NCI-H69 (cell line): ENCODE measurements around the gene RNF31.
A peak's percentile ranks its signal among the peaks of the same experiment; 100 is the strongest.

Source experiments
- DNase-seq: peaks from one replicate; lab custom pipeline; 2025; lab: John Stamatoyannopoulos, UW

RNF31 gene

GRCh38 chr14:24116128-24116814 is 31.0 kb upstream of the RNF31 start:
- no peak for DNase-seq

DNA sequence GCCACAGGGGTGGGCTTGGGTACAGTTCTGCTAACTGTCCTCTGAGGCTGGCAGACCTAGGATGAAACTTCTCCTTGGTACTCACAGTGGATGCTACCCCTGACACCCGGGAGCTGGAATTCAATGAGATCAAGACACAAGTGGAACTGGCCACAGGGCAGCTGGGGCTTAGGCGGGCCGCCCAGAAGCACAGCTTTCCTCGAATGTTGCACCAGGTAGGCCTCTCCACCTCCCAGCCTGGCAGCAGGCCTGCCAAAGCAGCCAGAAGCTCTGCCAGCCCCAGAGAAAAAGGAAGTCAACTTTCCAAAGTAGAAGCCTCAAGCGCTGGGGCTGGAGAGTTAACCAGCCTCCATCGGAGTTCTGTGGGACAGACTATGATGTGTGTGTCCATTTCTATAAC is 30.1 kb upstream of the RNF31 start:
- no peak for DNase-seq

DNA sequence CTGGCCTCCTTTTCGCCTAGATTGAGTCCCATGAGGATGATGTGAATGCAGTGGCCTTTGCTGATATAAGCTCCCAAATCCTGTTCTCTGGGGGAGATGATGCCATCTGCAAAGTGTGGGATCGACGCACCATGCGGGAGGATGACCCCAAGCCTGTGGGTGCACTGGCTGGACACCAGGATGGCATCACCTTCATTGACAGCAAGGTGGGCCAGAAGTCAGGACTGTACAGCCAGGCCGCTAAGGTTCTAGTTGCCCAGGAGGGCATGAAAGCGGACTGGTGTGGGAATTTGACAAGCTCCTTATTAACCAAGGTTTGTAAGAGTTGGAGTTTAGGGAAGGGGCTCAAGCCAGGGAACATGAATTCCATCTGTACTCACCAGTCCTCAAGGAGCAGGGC is 27.6 kb upstream of the RNF31 start:
- DNase-seq: no peak

- DNase-seq: no peak
Observed at GRCh38 chr14:24121210-24121609, 26.1 kb upstream of the RNF31 start.

- no peak for DNase-seq
Observed at GRCh38 chr14:24122416-24122815, 24.9 kb upstream of the RNF31 start.

DNA sequence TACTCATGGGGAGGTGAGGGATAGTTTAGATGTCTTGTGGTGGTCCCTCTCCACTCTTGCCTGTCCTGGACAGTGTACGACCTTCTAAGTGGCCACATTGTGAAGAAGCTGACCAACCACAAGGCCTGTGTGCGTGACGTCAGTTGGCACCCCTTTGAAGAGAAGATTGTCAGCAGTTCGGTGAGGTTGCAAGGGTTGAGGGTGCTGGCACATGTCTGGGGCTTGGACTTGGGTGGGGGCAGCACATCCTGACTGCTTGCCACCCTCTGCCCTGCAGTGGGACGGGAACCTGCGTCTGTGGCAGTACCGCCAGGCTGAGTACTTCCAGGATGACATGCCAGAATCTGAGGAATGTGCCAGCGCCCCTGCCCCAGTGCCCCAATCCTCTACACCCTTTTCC is 24.4 kb upstream of the RNF31 start:
- no peak for DNase-seq

DNA sequence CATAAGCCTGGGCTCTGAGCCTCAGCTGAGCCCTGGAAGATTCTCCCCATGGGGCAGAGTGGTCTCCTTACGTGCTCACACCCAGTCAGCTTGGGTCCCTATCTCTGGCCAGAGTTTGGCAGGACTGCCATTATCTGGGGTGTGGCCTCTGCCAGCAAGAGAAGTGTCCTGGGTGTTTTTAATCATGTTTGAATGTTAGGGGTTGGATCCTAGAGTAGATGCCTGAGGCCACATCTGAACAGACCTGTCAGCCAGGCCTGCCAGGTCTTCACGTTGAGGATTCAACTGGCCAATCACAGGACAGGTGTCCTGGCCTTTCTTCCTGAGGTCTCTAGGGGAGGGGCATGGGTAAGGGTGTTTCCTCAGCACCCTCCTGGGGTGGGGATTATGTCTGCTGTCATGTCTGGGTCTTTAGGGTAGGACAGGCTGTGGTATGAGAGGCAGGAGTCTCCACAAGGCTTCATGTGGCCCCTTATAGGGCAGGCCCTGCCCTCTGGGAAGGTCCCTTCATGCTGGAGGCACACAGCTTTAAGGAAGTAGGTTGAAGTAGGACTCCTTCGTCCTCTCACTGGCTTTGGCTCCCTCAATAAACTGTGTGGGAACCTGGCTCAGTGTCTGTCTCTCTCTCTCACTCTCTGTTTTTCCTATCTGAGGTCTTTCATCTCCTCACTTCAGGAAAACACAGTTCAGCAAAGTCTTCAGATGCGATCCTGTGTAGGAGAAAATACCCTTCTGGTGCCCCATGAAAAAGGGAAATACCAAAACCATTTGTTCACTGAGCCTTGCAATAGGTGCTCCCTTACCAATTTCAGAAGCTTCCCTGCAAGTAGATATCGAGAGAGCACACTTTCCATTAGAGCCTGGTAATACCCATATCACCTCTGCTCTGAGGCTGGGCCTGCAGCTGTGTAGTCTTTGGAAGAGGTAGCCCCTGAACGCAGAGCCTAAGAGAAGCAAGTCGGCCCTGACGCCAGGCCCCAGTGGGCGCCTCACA is 23.6 kb upstream of the RNF31 start:
- no peak for DNase-seq

GRCh38 chr14:24126939-24127338 is 20.4 kb upstream of the RNF31 start:
- DNase-seq: no peak

- no peak for DNase-seq
Observed at GRCh38 chr14:24127673-24128072, 19.6 kb upstream of the RNF31 start.

- no peak for DNase-seq
Observed at GRCh38 chr14:24129410-24129998, 17.8 kb upstream of the RNF31 start.

DNA sequence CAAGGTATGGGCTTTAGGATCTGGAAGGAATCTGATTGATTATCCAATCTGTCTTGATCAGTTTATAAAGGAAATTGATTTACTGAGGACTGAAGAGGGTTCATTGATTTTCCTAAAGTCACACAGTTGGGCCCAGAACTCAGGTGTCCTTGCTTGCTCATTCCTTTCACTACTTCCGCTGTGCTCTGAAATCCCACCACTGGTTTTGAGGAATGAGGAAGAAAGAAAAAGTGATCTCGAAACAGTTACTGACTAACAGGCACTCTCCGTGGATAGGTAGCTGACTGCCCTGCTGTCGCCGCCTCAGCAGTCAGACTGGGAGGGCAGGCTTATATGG is 16.9 kb upstream of the RNF31 start, which contains the start of gene FITM1:
FITM1 (plus strand) TSS at position 280 of the 337 bp plus-strand sequence. CDS start 905 bp downstream, outside the sequence.
- DNase-seq: no peak

GRCh38 chr14:24130717-24131548 is 16.4 kb upstream of the RNF31 start:
- DNase-seq: no peak

DNA sequence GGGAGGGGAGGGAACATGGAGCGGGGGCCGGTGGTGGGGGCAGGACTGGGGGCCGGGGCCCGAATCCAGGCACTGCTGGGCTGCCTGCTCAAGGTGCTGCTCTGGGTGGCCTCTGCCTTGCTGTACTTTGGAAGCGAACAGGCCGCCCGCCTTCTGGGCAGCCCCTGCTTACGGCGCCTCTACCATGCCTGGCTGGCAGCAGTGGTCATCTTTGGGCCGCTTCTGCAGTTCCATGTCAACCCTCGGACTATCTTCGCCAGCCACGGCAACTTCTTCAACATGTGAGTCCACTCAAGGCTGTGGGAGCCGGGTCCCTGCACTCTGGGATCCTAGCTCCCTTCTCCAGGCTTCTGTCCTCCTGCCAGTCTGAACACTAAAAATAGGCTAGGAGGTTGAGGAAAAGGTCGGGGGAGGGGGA is 15.7 kb upstream of the RNF31 start:
- no peak for DNase-seq

DNA sequence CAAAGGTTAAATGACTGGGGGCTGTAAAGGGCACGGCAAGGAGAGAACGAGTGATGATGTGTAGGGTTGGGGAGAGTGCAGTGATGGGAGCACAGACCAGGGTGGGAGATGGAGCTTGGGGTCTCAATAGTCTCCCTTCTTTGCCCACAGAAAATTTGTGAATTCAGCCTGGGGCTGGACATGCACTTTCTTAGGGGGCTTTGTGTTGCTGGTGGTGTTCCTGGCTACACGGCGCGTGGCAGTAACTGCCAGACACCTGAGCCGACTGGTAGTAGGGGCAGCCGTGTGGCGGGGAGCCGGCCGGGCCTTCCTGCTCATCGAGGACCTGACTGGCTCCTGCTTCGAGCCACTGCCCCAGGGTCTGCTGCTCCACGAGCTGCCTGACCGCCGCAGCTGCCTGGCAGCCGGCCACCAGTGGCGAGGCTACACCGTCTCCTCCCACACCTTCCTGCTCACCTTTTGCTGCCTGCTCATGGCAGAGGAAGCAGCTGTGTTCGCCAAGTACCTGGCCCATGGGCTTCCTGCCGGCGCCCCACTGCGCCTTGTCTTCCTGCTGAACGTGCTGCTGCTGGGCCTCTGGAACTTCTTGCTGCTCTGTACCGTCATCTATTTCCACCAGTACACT is 15.1 kb upstream of the RNF31 start:
- DNase-seq: peak; percentile 94

- no peak for DNase-seq
Observed at GRCh38 chr14:24132976-24133375, 14.3 kb upstream of the RNF31 start.

GRCh38 chr14:24133735-24134134 is 13.6 kb upstream of the RNF31 start:
- DNase-seq: no peak

- DNase-seq: no peak
Observed at GRCh38 chr14:24135584-24135833, 11.8 kb upstream of the RNF31 start.

- DNase-seq: peak; percentile 98
Observed at GRCh38 chr14:24135834-24136683, 11.2 kb upstream of the RNF31 start, which contains the start of gene PSME1. PSME1 (plus strand) TSS chr14:24136194; CDS start chr14:24136263, 69 bp downstream.

DNA sequence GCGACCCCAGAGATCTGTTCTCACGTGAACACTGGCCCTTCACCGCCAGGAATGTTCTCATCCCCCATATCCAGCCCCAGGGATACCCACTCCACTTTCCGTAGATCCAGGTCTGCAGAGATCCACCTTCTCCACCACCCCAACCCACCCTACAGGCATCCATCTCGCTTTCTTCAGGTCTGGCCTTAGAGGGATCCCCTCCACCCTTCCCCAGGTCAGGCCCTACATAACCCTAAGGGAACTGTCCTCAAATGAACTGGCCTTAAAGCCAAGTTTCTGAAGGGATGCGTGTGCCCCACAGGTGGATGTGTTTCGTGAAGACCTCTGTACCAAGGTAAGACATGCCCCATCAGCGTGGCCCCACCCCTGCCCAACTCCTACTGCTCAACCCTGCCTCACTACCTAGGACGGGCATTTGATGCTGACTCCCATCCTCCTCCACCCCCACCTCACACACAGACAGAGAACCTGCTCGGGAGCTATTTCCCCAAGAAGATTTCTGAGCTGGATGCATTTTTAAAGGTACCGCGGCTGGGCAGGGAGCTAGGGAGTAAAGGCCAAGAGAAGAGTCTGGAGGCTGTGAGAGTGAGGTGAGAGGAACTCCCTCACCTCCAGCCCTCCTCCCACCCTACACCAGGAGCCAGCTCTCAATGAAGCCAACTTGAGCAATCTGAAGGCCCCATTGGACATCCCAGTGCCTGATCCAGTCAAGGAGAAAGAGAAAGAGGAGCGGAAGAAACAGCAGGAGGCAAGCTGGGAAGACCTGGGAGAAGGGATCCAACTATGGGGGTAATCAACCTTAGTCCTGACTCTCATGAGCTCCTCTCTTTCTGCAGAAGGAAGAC is 10.4 kb upstream of the RNF31 start:
- peak; percentile 13 for DNase-seq
